Coronary artery (tissue), 2 donors: ENCODE results near the gene RAB11A.

Experiments used
- DNase-seq: peaks from one replicate; pipeline ENCODE4 v3.0.0-alpha.2; 2017; ENCODE audit warnings: low spot score
- H3K27ac ChIP-seq, 2 donors: fragments of 200-600 bp; sonication (generic); one replicate each; pipeline ENCODE4 v1.5.1; 2016 to 2019
- H3K4me3 ChIP-seq: fragments of 200-600 bp; sonication (generic); 2 replicates; pipeline ENCODE4 v1.5.1; 2016; ENCODE audit warnings: mild to moderate bottlenecking, moderate library complexity
- TF ChIP-seq, protein P1 (sequence below): fragments of 200-600 bp; sonication (generic); IDR thresholded peaks from one replicate; pipeline ENCODE4 v1.5.1; 2019; ENCODE audit warnings: antibody characterized with exemption

RAB11A gene

DNA sequence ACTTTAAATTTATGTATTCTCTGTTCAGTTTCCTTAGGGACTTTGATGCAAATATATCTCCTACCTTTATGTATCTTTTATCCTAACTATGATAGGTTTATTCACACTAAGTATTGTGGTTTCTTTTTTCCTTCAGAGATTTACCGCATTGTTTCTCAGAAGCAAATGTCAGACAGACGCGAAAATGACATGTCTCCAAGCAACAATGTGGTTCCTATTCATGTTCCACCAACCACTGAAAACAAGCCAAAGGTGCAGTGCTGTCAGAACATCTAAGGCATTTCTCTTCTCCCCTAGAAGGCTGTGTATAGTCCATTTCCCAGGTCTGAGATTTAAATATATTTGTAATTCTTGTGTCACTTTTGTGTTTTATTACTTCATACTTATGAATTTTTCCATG lies 18.3 kb downstream of the RAB11A start:
- DNase-seq: no peak
- no peak overlapping the region for H3K4me3 ChIP-seq
- TF ChIP-seq, protein P1, sequence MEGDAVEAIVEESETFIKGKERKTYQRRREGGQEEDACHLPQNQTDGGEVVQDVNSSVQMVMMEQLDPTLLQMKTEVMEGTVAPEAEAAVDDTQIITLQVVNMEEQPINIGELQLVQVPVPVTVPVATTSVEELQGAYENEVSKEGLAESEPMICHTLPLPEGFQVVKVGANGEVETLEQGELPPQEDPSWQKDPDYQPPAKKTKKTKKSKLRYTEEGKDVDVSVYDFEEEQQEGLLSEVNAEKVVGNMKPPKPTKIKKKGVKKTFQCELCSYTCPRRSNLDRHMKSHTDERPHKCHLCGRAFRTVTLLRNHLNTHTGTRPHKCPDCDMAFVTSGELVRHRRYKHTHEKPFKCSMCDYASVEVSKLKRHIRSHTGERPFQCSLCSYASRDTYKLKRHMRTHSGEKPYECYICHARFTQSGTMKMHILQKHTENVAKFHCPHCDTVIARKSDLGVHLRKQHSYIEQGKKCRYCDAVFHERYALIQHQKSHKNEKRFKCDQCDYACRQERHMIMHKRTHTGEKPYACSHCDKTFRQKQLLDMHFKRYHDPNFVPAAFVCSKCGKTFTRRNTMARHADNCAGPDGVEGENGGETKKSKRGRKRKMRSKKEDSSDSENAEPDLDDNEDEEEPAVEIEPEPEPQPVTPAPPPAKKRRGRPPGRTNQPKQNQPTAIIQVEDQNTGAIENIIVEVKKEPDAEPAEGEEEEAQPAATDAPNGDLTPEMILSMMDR: no peak
- H3K27ac ChIP-seq: no peak overlapping the region

DNA sequence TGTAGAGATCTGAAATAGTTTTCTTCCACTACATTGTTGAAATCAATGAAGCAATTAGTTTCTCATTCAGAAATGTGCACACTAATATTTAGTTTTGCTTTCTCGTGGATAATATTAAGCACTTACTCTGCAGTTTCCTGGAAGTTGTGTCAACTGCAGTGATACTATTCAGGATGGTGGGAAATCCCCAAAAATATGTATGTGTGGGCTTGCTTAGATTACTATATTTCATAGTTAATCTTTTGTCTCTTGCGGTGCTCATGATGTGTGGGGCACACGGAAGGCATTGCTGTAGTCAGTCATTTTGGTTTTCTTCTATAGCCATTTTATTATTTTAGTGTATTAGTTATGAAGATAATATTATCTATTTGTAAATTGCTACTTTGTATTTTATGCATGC lies 19.7 kb downstream of the RAB11A start:
- DNase-seq: no peak
- TF ChIP-seq, protein P1: no peak
- Histone ChIP-seq H3K27ac (no peak overlapping the region), H3K4me3 (no peak overlapping the region)

DNA sequence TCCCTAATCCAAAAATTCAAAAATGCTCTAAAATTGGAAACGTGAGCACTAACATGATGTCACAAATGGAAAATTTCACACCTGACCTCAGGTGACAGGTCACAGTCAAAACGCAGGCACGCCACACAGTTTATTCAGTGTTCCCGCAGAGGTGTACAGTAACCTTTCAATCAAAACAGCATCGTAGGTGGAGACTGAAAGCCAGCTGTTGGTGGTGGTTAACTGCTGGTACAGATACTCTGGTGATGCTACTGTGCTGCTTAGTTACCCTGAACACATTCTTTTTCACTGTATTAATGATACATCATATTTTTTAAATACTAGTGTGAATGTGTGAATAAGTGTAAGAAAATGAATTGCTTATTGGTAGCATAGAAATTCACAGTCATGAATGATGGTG lies 23.8 kb downstream of the RAB11A start:
- no peak for DNase-seq

DNA sequence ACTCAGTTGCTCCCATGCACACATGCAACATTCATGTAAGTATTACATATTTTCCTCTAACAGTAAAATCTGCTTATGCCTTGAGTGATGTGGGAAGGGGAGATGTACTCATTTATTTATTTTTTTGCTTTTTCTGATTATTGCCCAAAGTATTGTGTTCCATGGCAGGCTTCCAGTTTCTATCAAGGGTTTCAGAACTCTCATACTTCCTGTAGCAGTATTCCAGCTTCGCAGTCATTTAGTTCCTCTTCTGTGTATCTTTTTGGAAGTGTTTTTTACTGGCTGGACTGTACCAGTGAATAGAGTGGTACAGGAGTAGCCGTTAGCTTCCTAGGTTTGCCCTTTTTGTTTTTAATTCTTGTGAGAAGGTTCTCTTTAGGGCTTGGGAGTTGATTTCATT lies 26.9 kb downstream of the RAB11A start:
- no peak overlapping the region for H3K4me3 ChIP-seq
- TF ChIP-seq, protein P1: no peak
- DNase-seq: no peak
- no peak overlapping the region for H3K27ac ChIP-seq

More for the DNA sequence above, 23.8 kb downstream of the RAB11A start:
- H3K27ac ChIP-seq: no peak overlapping the region
- no peak overlapping the region for H3K4me3 ChIP-seq
- TF ChIP-seq, protein P1: no peak

DNA sequence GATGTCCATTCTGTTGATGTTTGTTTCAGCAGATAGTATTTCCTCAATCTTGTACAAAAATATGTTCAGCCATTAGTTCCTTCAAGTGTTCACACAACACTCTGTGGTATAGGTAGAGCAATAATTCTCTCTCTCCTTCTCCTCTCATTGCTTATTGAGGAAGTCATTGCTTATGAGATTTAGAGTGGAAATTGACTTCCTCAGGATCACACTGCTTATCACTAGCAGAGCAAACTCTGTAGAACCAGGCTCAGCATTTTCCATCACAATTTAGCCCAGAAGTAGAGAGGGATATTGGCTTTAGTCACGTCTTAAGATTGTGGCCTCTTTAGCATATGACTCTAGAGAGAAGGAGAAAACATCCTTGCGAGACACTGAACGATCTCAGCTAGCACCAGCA lies 31.2 kb downstream of the RAB11A start:
- DNase-seq: no peak
- TF ChIP-seq, protein P1: no peak
- Histone ChIP-seq H3K27ac (no peak overlapping the region), H3K4me3 (no peak overlapping the region)

DNA sequence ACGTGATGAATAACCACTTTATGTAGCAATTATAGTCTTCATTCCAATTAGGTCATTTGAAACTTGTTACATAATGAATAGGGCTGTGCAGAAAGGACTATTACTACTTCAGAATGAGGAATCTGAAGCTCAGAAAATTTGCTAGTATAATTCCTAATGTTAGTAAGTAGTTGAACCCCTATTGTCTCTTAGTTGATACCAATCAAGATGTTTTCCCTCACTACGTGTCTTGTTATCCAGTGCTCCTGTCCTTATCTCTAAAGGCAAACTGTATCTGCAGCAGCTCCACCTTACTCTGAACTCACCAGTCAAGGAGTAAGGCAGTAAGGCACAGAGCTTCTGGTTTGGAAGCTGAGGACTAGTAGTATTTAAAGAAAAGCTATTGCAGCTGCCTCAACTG lies 32.0 kb downstream of the RAB11A start:
- Histone ChIP-seq H3K4me3 (no peak overlapping the region), H3K27ac (no peak overlapping the region)
- DNase-seq: no peak
- TF ChIP-seq, protein P1: no peak

DNA sequence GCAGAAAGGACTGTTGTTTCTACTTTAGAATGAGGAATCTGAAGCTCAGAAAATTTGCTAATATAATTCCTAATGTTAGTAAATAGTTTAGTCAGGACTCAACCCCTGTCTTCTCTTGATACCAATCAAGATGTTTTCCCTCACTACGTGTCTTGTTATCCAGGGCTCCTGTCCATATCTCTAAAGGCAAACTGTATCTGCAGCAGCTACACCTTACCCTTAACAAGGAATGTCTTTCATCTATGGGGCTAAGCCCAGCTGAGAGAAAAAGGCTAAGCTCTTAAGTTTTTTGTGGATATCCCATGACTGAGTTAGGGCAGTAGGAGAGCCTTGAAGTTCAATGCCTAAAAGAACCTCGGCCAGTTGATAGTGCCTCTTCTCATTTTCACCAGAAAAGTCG lies 32.5 kb downstream of the RAB11A start:
- Histone ChIP-seq H3K27ac (no peak overlapping the region), H3K4me3 (no peak overlapping the region)
- DNase-seq: no peak
- TF ChIP-seq, protein P1: no peak
